KMS-11 (cell line): Measurements from ENCODE around the gene DNASE2.
"Not testable (repeated sequence)": the region's sequence is repeated elsewhere in the genome, so short reads cannot be mapped to it uniquely, and the experiment has no call there.

Experiments used
- H2AFZ ChIP-seq: fragments of 200-600 bp; sonication (generic); 2 replicates; pipeline ENCODE4 v1.6.1; 2016; ENCODE audit warnings: antibody characterized with exemption, mixed run types, low read depth
- H3K27ac ChIP-seq: fragments of 200-600 bp; sonication (generic); 2 replicates; pipeline ENCODE4 v1.6.1; 2016; ENCODE audit warnings: mild to moderate bottlenecking, mixed run types
- H3K27me3 ChIP-seq: fragments of 200-600 bp; sonication (generic); 2 replicates; pipeline ENCODE4 v1.6.1; 2017; ENCODE audit warnings: mild to moderate bottlenecking, low read depth, mixed run types, moderate library complexity; ENCODE audit not compliant: insufficient read depth
- H3K36me3 ChIP-seq: fragments of 200-600 bp; sonication (generic); 2 replicates; pipeline ENCODE4 v1.6.1; 2017; ENCODE audit warnings: mild to moderate bottlenecking, mixed run types; ENCODE audit not compliant: insufficient read depth
- H3K4me1 ChIP-seq: fragments of 200-600 bp; sonication (generic); 2 replicates; pipeline ENCODE4 v1.6.1; 2016; ENCODE audit warnings: mild to moderate bottlenecking, low read depth, mixed run types; ENCODE audit not compliant: poor library complexity, severe bottlenecking
- H3K4me2 ChIP-seq: fragments of 200-600 bp; sonication (generic); 2 replicates; pipeline ENCODE4 v1.7.0; 2016; ENCODE audit warnings: mild to moderate bottlenecking, mixed run types
- H3K4me3 ChIP-seq: fragments of 200-600 bp; sonication (generic); IDR thresholded peaks from 2 replicates; pipeline ENCODE4 v1.6.1; 2017; ENCODE audit warnings: low read depth, low read length, mixed read lengths; ENCODE audit not compliant: insufficient read depth
- H3K79me2 ChIP-seq: fragments of 200-600 bp; sonication (generic); 2 replicates; pipeline ENCODE4 v1.6.1; 2016; ENCODE audit warnings: low read depth, mixed run types; ENCODE audit not compliant: insufficient read depth
- H3K9ac ChIP-seq: fragments of 200-600 bp; sonication (generic); 2 replicates; pipeline ENCODE4 v1.6.1; 2016; ENCODE audit warnings: mild to moderate bottlenecking, mixed run types
- H4K20me1 ChIP-seq: fragments of 200-600 bp; sonication (generic); 2 replicates; pipeline ENCODE4 v1.6.1; 2016; ENCODE audit warnings: mild to moderate bottlenecking, mixed run types; ENCODE audit not compliant: insufficient read depth
- CTCF ChIP-seq: fragments of 200-600 bp; sonication (generic); conservative IDR thresholded peaks from 2 replicates; pipeline ENCODE4 v1.6.1; 2017; ENCODE audit warnings: low read depth, mild to moderate bottlenecking, antibody characterized with exemption, low read length, moderate library complexity, mixed read lengths

Gene DNASE2

GRCh38 chr19:12859546-12859945 lies 21.7 kb downstream of the DNASE2 start:
- Histone ChIP-seq H4K20me1 (no peaks in the 10 kb centered on the region), H3K9ac (no peak overlapping the region), H3K4me1 (no peaks in the 10 kb centered on the region), H3K79me2 (no peaks in the 10 kb centered on the region), H3K4me2 (no peak overlapping the region), H3K27me3 (no peaks in the 10 kb centered on the region; the same call in 1 of the 2 replicates), H3K36me3 (no peaks in the 10 kb centered on the region), H3K27ac (no peak overlapping the region), H2AFZ (no peak overlapping the region), H3K4me3 (no peak overlapping the region)
- TF ChIP-seq CTCF = no peak

DNA sequence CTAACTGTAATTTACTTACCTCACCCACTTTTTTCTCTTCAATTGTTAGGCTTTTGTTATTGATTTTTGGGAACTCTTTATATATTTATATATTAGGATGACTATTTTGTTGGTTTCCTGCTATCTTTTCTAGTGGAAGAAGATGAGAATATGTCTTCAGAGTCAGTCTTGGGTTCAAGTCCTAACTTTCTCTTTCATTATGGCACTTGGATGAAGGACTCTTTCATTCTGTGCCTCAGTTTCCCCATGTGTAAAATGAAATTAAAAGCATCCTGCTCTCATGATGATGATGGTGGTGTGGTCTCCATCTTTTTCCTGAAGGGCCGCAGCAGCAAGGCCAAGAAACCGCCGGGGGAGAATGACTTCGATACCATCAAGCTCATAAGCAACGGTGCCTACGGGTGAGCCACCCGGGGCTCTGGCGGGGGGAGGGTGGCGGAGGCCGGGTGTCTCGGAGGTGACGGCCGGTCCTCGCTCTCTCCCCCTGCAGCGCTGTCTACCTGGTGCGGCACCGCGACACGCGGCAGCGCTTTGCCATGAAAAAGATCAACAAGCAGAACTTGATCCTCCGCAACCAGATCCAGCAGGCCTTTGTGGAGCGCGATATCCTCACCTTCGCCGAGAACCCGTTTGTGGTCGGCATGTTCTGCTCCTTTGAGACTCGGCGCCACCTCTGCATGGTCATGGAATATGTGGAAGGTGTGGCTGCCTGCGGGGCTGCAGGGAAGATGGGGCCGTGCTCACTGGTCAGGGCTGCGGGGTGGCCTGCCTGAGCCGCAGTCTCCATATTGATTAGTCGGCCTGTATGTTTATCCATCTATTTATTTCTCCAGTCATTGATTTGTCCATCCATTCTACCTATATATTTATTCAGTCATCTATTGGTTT lies 23.0 kb downstream of the DNASE2 start:
- Histone ChIP-seq H2AFZ (no peak overlapping the region), H3K4me1 (no peaks in the 10 kb centered on the region), H3K4me2 (no peak overlapping the region), H3K36me3 (no peaks in the 10 kb centered on the region), H4K20me1 (no peaks in the 10 kb centered on the region), H3K9ac (no peak overlapping the region), H3K27ac (no peak overlapping the region), H3K79me2 (no peaks in the 10 kb centered on the region), H3K27me3 (no peaks in the 10 kb centered on the region), H3K4me3 (no peak overlapping the region)
- TF ChIP-seq CTCF = no peak

- H3K4me1 ChIP-seq = no peaks in the 10 kb centered on the region
- no peak for TF ChIP-seq CTCF
- no peaks in the 10 kb centered on the region for H4K20me1 ChIP-seq
- H3K4me3 ChIP-seq = no peak overlapping the region
- no peak overlapping the region for H3K27ac ChIP-seq
- H3K27me3 ChIP-seq = no peaks in the 10 kb centered on the region
- H3K36me3 ChIP-seq = no peaks in the 10 kb centered on the region
- H3K79me2 ChIP-seq = no peaks in the 10 kb centered on the region
- no peak overlapping the region for H3K4me2 ChIP-seq
- H2AFZ ChIP-seq = no peak overlapping the region
- H3K9ac ChIP-seq = no peak overlapping the region
These were observed 24.6 kb downstream of the DNASE2 start for GRCh38 chr19:12856653-12857052.

GRCh38 chr19:12847159-12848139 lies 33.8 kb downstream of the DNASE2 start:
- H4K20me1 ChIP-seq = no peaks in the 10 kb centered on the region
- peaks cover 3% of the 10 kb centered on the region for H3K4me1 ChIP-seq
- no peak overlapping the region for H3K4me3 ChIP-seq
- H3K4me2 ChIP-seq = peak overlapping the region; percentile 78
- no peaks in the 10 kb centered on the region for H3K36me3 ChIP-seq
- no peak overlapping the region; the same call in 1 of the 2 replicates for H3K9ac ChIP-seq
- H3K27ac ChIP-seq = no peak overlapping the region
- TF ChIP-seq CTCF = peak; percentile 90
- peak overlapping the region; percentile 63 for H2AFZ ChIP-seq
- no peaks in the 10 kb centered on the region for H3K27me3 ChIP-seq
- H3K79me2 ChIP-seq = no peaks in the 10 kb centered on the region

- not testable (repeated sequence) for H3K4me3 ChIP-seq, H3K9ac ChIP-seq, H2AFZ ChIP-seq, H3K27me3 ChIP-seq, H3K36me3 ChIP-seq, H4K20me1 ChIP-seq, H3K79me2 ChIP-seq, H3K4me1 ChIP-seq, H3K4me2 ChIP-seq, H3K27ac ChIP-seq
These were observed 34.6 kb downstream of the DNASE2 start for GRCh38 chr19:12846613-12847012.
